Lung (tissue), 12 donors: ENCODE results near the gene CRELD2. TPM values are rescaled to one million over a fixed set of nuclear protein-coding genes. Genes with fewer than 3 reads are reported as not detected.

Experiments used
- ATAC-seq: fragments of 200-7000 bp; cut with Tn5 transposase; one replicate; pipeline ENCODE4 v1.9.1; 2020; ENCODE audit warnings: moderate number of reproducible peaks; ENCODE audit not compliant: insufficient read depth, low FRiP score
- DNase-seq, 3 donors: peaks; one replicate each; pipeline ENCODE4 v3.0.0-alpha.2; 2013 to 2017
- H3K27ac ChIP-seq, 2 donors: one replicate each; pipeline ENCODE4 v1.5.1; 2013; ENCODE audit warnings: mild to moderate bottlenecking in 2 of 2, moderate library complexity in 2 of 2, control low read depth in 1 of 2, inconsistent platforms in 1 of 2, low read depth in 1 of 2, low read length in 1 of 2
- H3K27me3 ChIP-seq, 3 donors: one replicate each; pipeline ENCODE4 v1.5.1; 2013; ENCODE audit warnings: low read length in 2 of 3; ENCODE audit not compliant: control insufficient read depth in 3 of 3, insufficient read depth in 3 of 3
- H3K36me3 ChIP-seq, 4 donors: one replicate each; pipeline ENCODE4 v1.5.1; 2013; ENCODE audit warnings: low read length in 4 of 4, mild to moderate bottlenecking in 1 of 4, moderate library complexity in 1 of 4; ENCODE audit not compliant: control insufficient read depth in 4 of 4, insufficient read depth in 4 of 4
- H3K4me1 ChIP-seq, 5 donors: one replicate each; pipeline ENCODE4 v1.5.1; 2013; ENCODE audit warnings: low read length in 5 of 5, mild to moderate bottlenecking in 2 of 5, moderate library complexity in 1 of 5; ENCODE audit not compliant: control insufficient read depth in 5 of 5, insufficient read depth in 5 of 5
- H3K4me3 ChIP-seq: one replicate; pipeline ENCODE4 v1.5.1; 2013; ENCODE audit warnings: mild to moderate bottlenecking, control low read depth, moderate library complexity
- H3K9ac ChIP-seq, 2 donors: one replicate each; pipeline ENCODE4 v1.5.1; 2013; ENCODE audit warnings: low read length in 2 of 2, control low read depth in 1 of 2; ENCODE audit not compliant: insufficient read depth in 1 of 2
- H3K9me3 ChIP-seq, 4 donors: one replicate each; pipeline ENCODE4 v1.5.1; 2013; ENCODE audit warnings: low read length in 3 of 4, mild to moderate bottlenecking in 1 of 4, moderate library complexity in 1 of 4; ENCODE audit not compliant: control insufficient read depth in 4 of 4, insufficient read depth in 3 of 4
- WGBS, 2 donors: extraction: QIAGEN DNeasy Blood & Tissue Kit; methylation state at CpG; one replicate each; pipeline ENCODE4 v1.1.7; 2013; 5-methylcytosine and 5-hydroxymethylcytosine counted together
- polyA plus RNA-seq, 2 donors: library from polyadenylated mRNA; stranded (reverse); fragments of 200-250 nt; gene quantifications; one replicate each; pipeline ENCODE4 v1.2.1, GENCODE V29; 2013
- total RNA-seq, 2 donors: library from RNA; depleted of rRNA in 1 of 2; stranded (reverse); fragments of >200 nt in 1 of 2; gene quantifications; one replicate each; pipeline ENCODE4 v1.2.1, GENCODE V29; 2014 to 2021
- TF ChIP-seq, protein P1 (sequence below): IDR thresholded peaks from 2 replicates; pipeline ENCODE4 v1.5.1; 2012; ENCODE audit warnings: mild to moderate bottlenecking; ENCODE audit errors: control extremely low read depth, extremely low read depth
- donor health status: control.
- donor health status: control.
- donor health status: Bipolar disorder and iron deficiency.
- donor health status: healthy.
- donor health status: DM: yes; HTN: yes; CAD: no.

CRELD2 gene
- total and polyA plus RNA-seq, 4 donors, result 18.7 to 110 (median 71.9) TPM

- DNase-seq (no peak), ATAC-seq (no peak)
- no peak overlapping the region for H3K9ac ChIP-seq
- H3K36me3 ChIP-seq, result peaks cover 2 to 53% (median 16%) of the 10 kb centered on the region in 4 donors
- 95 to 96% methylated on average over 4 of the region's 4 CpGs for WGBS, 2 donors
- TF ChIP-seq, protein P1, sequence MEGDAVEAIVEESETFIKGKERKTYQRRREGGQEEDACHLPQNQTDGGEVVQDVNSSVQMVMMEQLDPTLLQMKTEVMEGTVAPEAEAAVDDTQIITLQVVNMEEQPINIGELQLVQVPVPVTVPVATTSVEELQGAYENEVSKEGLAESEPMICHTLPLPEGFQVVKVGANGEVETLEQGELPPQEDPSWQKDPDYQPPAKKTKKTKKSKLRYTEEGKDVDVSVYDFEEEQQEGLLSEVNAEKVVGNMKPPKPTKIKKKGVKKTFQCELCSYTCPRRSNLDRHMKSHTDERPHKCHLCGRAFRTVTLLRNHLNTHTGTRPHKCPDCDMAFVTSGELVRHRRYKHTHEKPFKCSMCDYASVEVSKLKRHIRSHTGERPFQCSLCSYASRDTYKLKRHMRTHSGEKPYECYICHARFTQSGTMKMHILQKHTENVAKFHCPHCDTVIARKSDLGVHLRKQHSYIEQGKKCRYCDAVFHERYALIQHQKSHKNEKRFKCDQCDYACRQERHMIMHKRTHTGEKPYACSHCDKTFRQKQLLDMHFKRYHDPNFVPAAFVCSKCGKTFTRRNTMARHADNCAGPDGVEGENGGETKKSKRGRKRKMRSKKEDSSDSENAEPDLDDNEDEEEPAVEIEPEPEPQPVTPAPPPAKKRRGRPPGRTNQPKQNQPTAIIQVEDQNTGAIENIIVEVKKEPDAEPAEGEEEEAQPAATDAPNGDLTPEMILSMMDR, result no peak
- H3K27ac ChIP-seq, result no peak overlapping the region
- no peaks in the 10 kb centered on the region for H3K27me3 ChIP-seq
- H3K4me3 ChIP-seq, result no peak overlapping the region
- H3K9me3 ChIP-seq, result peaks cover 0 to 10% (median 6%) of the 10 kb centered on the region in 4 donors
- peaks cover 0 to 3% (median 0%) of the 10 kb centered on the region in 5 donors for H3K4me1 ChIP-seq
Observed at GRCh38 chr22:49892226-49892899, 26.1 kb upstream of the CRELD2 start.

GRCh38 chr22:49893025-49893424 is 25.4 kb upstream of the CRELD2 start:
- H3K4me1 ChIP-seq, result peaks cover 0 to 3% (median 0%) of the 10 kb centered on the region in 5 donors
- ATAC-seq (no peak), DNase-seq (no peak)
- no peak overlapping the region for H3K27ac ChIP-seq
- no peaks in the 10 kb centered on the region for H3K27me3 ChIP-seq
- no peak overlapping the region for H3K4me3 ChIP-seq
- H3K9me3 ChIP-seq, result peaks cover 0 to 10% (median 6%) of the 10 kb centered on the region in 4 donors
- H3K36me3 ChIP-seq, result peaks cover 0 to 51% (median 15%) of the 10 kb centered on the region in 4 donors
- 95 to 96% methylated on average over 4 of the region's 4 CpGs for WGBS, 2 donors
- TF ChIP-seq, protein P1, result no peak
- H3K9ac ChIP-seq, result no peak overlapping the region

DNA sequence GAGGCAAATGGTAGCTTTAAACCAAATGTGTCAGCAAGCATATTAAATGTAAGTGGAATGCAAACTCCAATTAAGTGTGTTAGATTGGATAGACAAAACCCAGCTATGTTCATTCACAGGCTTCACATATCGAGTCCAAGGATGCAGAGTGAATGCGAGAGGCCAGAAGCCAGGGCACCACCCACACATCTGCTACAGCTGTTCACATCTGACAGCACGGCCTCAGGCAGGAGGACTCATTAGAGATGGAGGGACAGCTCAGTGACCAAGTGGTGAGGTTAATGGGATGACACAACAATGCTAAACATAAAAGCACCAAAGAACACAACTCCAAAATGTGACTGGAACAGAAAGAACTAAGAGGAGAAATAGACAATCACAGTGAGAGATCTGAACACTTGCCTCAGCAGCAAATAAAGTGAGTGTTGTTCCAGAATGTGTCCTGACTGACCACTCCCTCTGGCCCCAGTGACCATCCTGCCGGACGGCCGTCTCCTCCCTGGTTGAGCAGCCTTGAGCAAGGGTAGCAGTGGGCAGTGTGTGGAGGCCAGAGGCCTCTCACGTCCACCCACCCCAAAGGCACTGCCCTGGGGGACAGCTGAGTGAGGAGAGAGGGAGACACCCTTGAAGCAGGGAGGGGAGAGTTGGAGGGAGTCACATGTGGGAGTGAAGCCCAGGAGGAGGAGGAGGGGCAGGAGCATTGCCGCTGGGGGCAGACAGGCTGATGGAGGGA is 23.9 kb upstream of the CRELD2 start:
- peaks cover 0 to 38% (median 16%) of the 10 kb centered on the region in 4 donors for H3K36me3 ChIP-seq
- H3K27me3 ChIP-seq, result no peaks in the 10 kb centered on the region
- WGBS, 2 donors, result 90 to 94% methylated on average over 8 of the region's 8 CpGs
- H3K27ac ChIP-seq, result no peak overlapping the region
- TF ChIP-seq, protein P1, result no peak
- no peak for DNase-seq
- ATAC-seq, result no peak
- H3K9me3 ChIP-seq, result peaks cover 0 to 6% (median 3%) of the 10 kb centered on the region in 4 donors
- H3K4me3 ChIP-seq, result no peak overlapping the region
- H3K4me1 ChIP-seq, result peaks cover 0 to 3% (median 0%) of the 10 kb centered on the region in 5 donors
- H3K9ac ChIP-seq, result no peak overlapping the region
